H7 (cell line): ENCODE results near the gene TNRC6C. TPM values are rescaled to one million over a fixed set of nuclear protein-coding genes. Genes with fewer than 3 reads are reported as not detected.
A peak's percentile ranks its signal among the peaks of the same experiment; 100 is the strongest.
"Not testable (repeated sequence)": the region's sequence is repeated elsewhere in the genome, so short reads cannot be mapped to it uniquely, and the experiment has no call there.

Experiments used
- DNase-seq: peaks from one replicate; pipeline ENCODE4 v3.0.0; 2012
- H3K27me3 ChIP-seq: 2 replicates; pipeline ENCODE4 v1.6.0; 2011; ENCODE audit warnings: mild to moderate bottlenecking, low read length; ENCODE audit not compliant: control insufficient read depth, insufficient read depth
- H3K36me3 ChIP-seq: replicated peaks from 2 replicates; pipeline ENCODE4 v1.5.1; 2011; ENCODE audit warnings: low read length; ENCODE audit not compliant: control insufficient read depth, insufficient read depth
- H3K4me3 ChIP-seq: 2 replicates; pipeline ENCODE4 v1.5.1; 2011; ENCODE audit warnings: low read depth, mild to moderate bottlenecking, control low read depth, low read length, moderate library complexity; ENCODE audit not compliant: insufficient read depth
- total RNA-seq: library from RNA; depleted of rRNA; stranded (reverse); fragments of >200 nt; shearing (Covaris generic); gene quantifications from 2 replicates; pipeline ENCODE4 v1.2.3, GENCODE V29; 2014

The TNRC6C gene
- total RNA-seq, 1 experiment from 2014 or later: 8.9 TPM

- no peaks in the 10 kb centered on the region for H3K27me3 ChIP-seq
- peaks cover 23% of the 10 kb centered on the region for H3K36me3 ChIP-seq
- DNase-seq: no peak
- no peak overlapping the region for H3K4me3 ChIP-seq
Measured at GRCh38 chr17:78075545-78075944, 117.0 kb downstream of the TNRC6C start.

- Histone ChIP-seq H3K27me3 (no peaks in the 10 kb centered on the region), H3K4me3 (no peak overlapping the region), H3K36me3 (peaks cover 17% of the 10 kb centered on the region)
- no peak for DNase-seq
Measured at GRCh38 chr17:78079253-78079652, 120.8 kb downstream of the TNRC6C start.

GRCh38 chr17:78081551-78081950, 123.0 kb downstream of the TNRC6C start:
- Histone ChIP-seq H3K36me3 (peaks cover 12% of the 10 kb centered on the region), H3K27me3 (no peaks in the 10 kb centered on the region), H3K4me3 (no peak overlapping the region)
- no peak for DNase-seq

- DNase-seq, H3K4me3 ChIP-seq, H3K27me3 ChIP-seq: not testable (repeated sequence)
- peaks cover 15% of the 10 kb centered on the region for H3K36me3 ChIP-seq
Measured at GRCh38 chr17:78082355-78082872, 123.9 kb downstream of the TNRC6C start.

- Histone ChIP-seq H3K36me3 (peaks cover 12% of the 10 kb centered on the region), H3K4me3 (no peak overlapping the region), H3K27me3 (no peaks in the 10 kb centered on the region)
- DNase-seq: no peak
Measured at GRCh38 chr17:78082988-78083387, 124.5 kb downstream of the TNRC6C start.

GRCh38 chr17:78086740-78087139, 128.2 kb downstream of the TNRC6C start:
- no peak for DNase-seq
- no peak overlapping the region for H3K4me3 ChIP-seq
- peaks cover 11% of the 10 kb centered on the region for H3K36me3 ChIP-seq
- H3K27me3 ChIP-seq: no peaks in the 10 kb centered on the region

GRCh38 chr17:78088529-78088928, 130.0 kb downstream of the TNRC6C start:
- H3K27me3 ChIP-seq: no peaks in the 10 kb centered on the region
- peaks cover 17% of the 10 kb centered on the region for H3K36me3 ChIP-seq
- DNase-seq: no peak
- no peak overlapping the region for H3K4me3 ChIP-seq

- H3K36me3 ChIP-seq: peaks cover 22% of the 10 kb centered on the region
- no peak for DNase-seq
- H3K4me3 ChIP-seq: no peak overlapping the region
- H3K27me3 ChIP-seq: no peaks in the 10 kb centered on the region
Measured at GRCh38 chr17:78089576-78090281, 131.2 kb downstream of the TNRC6C start.

- Histone ChIP-seq H3K27me3 (no peaks in the 10 kb centered on the region), H3K36me3 (peaks cover 26% of the 10 kb centered on the region)
Measured at GRCh38 chr17:78092794-78093324, 134.4 kb downstream of the TNRC6C start.

GRCh38 chr17:78095035-78095434, 136.5 kb downstream of the TNRC6C start:
- peaks cover 31% of the 10 kb centered on the region for H3K36me3 ChIP-seq

More at GRCh38 chr17:78092794-78093324, 134.4 kb downstream of the TNRC6C start:
- no peak for DNase-seq
- H3K4me3 ChIP-seq: no peak overlapping the region

GRCh38 chr17:78096093-78096492, 137.6 kb downstream of the TNRC6C start:
- Histone ChIP-seq H3K4me3 (no peak overlapping the region), H3K27me3 (no peaks in the 10 kb centered on the region), H3K36me3 (peaks cover 32% of the 10 kb centered on the region)
- DNase-seq: no peak

More at GRCh38 chr17:78095035-78095434, 136.5 kb downstream of the TNRC6C start:
- Histone ChIP-seq H3K27me3 (no peaks in the 10 kb centered on the region), H3K4me3 (no peak overlapping the region)
- no peak for DNase-seq

- H3K36me3 ChIP-seq: peaks cover 20% of the 10 kb centered on the region
- no peaks in the 10 kb centered on the region for H3K27me3 ChIP-seq
- no peak overlapping the region for H3K4me3 ChIP-seq
- no peak for DNase-seq
Measured at GRCh38 chr17:78101112-78101511, 142.6 kb downstream of the TNRC6C start.

GRCh38 chr17:78101542-78101941, 143.0 kb downstream of the TNRC6C start:
- no peaks in the 10 kb centered on the region for H3K27me3 ChIP-seq
- no peak for DNase-seq
- H3K4me3 ChIP-seq: no peak overlapping the region
- peaks cover 18% of the 10 kb centered on the region for H3K36me3 ChIP-seq

GRCh38 chr17:78103311-78103710, 144.8 kb downstream of the TNRC6C start:
- no peak overlapping the region for H3K4me3 ChIP-seq
- H3K36me3 ChIP-seq: peaks cover 15% of the 10 kb centered on the region
- H3K27me3 ChIP-seq: no peaks in the 10 kb centered on the region
- no peak for DNase-seq

- peak; percentile 61 for DNase-seq
- H3K4me3 ChIP-seq: no peak overlapping the region
- H3K27me3 ChIP-seq: no peaks in the 10 kb centered on the region
- peaks cover 9% of the 10 kb centered on the region for H3K36me3 ChIP-seq
Measured at GRCh38 chr17:78104540-78104941, 146.0 kb downstream of the TNRC6C start.
